HepG2 (cell line): ENCODE data around the gene ARHGAP30. TPM values are rescaled to one million over a fixed set of nuclear protein-coding genes. Genes with fewer than 3 reads are reported as not detected.

Source experiments
- BRCA1 ChIP-seq: sonication (generic); formaldehyde crosslinking; IDR thresholded peaks from 2 replicates; pipeline ENCODE4 v1.4.0; 2020; ENCODE audit warnings: missing genetic modification reagents
- JUN ChIP-seq: sonication (generic); formaldehyde crosslinking; IDR thresholded peaks from 2 replicates; pipeline ENCODE4 v1.4.0; 2020; ENCODE audit warnings: mild to moderate bottlenecking, missing genetic modification reagents
- KDM3A ChIP-seq: IDR thresholded peaks from 2 replicates; pipeline ENCODE4 v1.6.1; 2018; ENCODE audit warnings: low read depth, missing compliant biosample characterization
- POLR2AphosphoS2 ChIP-seq: IDR thresholded peaks from 2 replicates; pipeline ENCODE4 v1.6.1; 2011; ENCODE audit warnings: low read depth, low read length, improper control_type of control experiment
- RFXANK ChIP-seq: IDR thresholded peaks from 2 replicates; pipeline ENCODE4 v1.6.1; 2016
- SOX5 ChIP-seq: IDR thresholded peaks from 2 replicates; pipeline ENCODE4 v1.6.1; 2016; ENCODE audit warnings: borderline replicate concordance
- SYNCRIP ChIP-seq: fragments of 200-400 bp; formaldehyde crosslinking; IDR thresholded peaks from 2 replicates; pipeline ENCODE4 v1.6.1; 2018; ENCODE audit warnings: mild to moderate bottlenecking, low read depth, low read length; ENCODE audit not compliant: insufficient read depth
- YEATS2 ChIP-seq: sonication (generic); formaldehyde crosslinking; IDR thresholded peaks from 2 replicates; pipeline ENCODE4 v1.4.0; 2020; ENCODE audit warnings: missing genetic modification reagents, borderline replicate concordance
- ZNF598 ChIP-seq: sonication (generic); formaldehyde crosslinking; IDR thresholded peaks from 2 replicates; pipeline ENCODE4 v1.5.1; 2020; ENCODE audit warnings: mild to moderate bottlenecking, missing genetic modification reagents, borderline replicate concordance
- ZNF775 ChIP-seq: sonication (generic); formaldehyde crosslinking; IDR thresholded peaks from 2 replicates; pipeline ENCODE4 v1.4.0; 2020; ENCODE audit warnings: missing genetic modification reagents, mild to moderate bottlenecking, moderate library complexity, borderline replicate concordance
- polyA plus RNA-seq, 8 experiments: library from polyadenylated mRNA; depleted of rRNA in 3 of 8; stranded (reverse) in 7 of 8; unstranded in 1 of 8; fragments of >200 nt; fragmentation: Illumina TruSeq in 4 of 8; extraction: Trizol in 4 of 8; gene quantifications; 2 replicates each; pipeline versions ENCODE4 v1.2.1 to v1.2.3, GENCODE V29; 2011 to 2016; ENCODE audit warnings: low read depth in 4 of 8, missing spikeins in 1 of 8, mixed read lengths in 1 of 8; ENCODE audit not compliant: insufficient read depth in 1 of 8
- total RNA-seq, 5 experiments: library from RNA; depleted of rRNA; stranded (reverse); fragments of >200 nt; fragmentation: Illumina TruSeq; extraction: Trizol; gene quantifications; 2 replicates each; pipeline ENCODE4 v1.2.3, GENCODE V29; 2016; ENCODE audit warnings: low read depth in 1 of 5
- TF ChIP-seq, protein P1 (sequence below): sonication (generic); formaldehyde crosslinking; IDR thresholded peaks from 2 replicates; pipeline ENCODE4 v1.5.1; 2020; ENCODE audit warnings: missing genetic modification reagents, mild to moderate bottlenecking, borderline replicate concordance
- TF ChIP-seq, protein P2 (sequence below): sonication (generic); formaldehyde crosslinking; IDR thresholded peaks from 2 replicates; pipeline ENCODE4 v1.4.0; 2020; ENCODE audit warnings: missing genetic modification reagents
- TF ChIP-seq, protein P3 (sequence below): sonication (generic); formaldehyde crosslinking; IDR thresholded peaks from 2 replicates; pipeline ENCODE4 v1.4.0; 2020; ENCODE audit warnings: missing genetic modification reagents
- TF ChIP-seq, protein P4 (sequence below): IDR thresholded peaks from 2 replicates; pipeline ENCODE4 v1.6.1; 2016
- TF ChIP-seq, protein P5 (sequence below): IDR thresholded peaks from 2 replicates; pipeline ENCODE4 v1.6.1; 2012; ENCODE audit warnings: low read length, improper control_type of control experiment

The ARHGAP30 gene
- total and polyA plus RNA-seq, 2 of the 13 experiments (the other 11 are each of a cell fraction or from before 2014, with no cell fraction given) = 0.13 to 0.20 TPM

DNA sequence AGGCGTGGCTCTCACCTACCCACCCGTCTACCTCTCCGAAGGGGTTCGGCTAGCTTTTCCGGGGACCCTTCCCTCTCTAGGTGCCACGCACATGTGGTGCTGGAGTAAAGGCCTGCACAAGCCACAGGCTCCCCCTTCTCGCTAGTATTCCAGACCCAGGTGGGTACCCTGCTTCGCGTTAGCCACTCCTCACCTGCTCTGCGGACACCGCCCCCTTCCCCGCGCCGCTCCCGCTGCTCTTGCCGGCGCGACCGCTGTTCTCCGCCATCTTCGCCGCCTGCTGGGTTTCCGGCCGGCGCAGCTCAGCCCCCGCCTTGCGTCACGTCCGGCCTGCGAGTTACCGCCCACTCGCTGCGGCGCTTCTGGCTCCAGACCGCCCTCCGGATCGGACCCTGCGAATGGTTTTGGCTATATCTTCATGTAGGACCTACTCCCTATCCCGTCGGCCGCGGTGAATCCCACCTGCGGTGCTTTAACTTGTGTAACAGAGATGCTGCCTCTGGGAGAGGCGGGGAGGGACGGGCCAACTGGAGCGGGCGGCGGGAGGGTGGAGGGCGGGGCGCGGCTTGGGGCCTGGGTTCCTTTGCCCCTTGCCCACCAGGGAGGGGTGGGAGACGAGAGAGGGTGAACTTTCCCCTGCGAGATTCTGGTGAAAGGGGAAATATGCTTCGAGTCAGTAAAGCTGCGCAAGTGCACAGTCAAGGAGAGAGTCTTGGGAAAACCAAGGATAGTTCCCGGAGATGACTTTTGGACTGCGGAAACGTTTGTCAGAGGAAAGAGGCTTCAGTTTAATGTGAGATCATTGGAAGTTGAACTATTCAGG is 48.3 kb upstream of the ARHGAP30 start, which contains the start of the genes NIT1 and PFDN2 (continued):
- TF ChIP-seq, protein P1, sequence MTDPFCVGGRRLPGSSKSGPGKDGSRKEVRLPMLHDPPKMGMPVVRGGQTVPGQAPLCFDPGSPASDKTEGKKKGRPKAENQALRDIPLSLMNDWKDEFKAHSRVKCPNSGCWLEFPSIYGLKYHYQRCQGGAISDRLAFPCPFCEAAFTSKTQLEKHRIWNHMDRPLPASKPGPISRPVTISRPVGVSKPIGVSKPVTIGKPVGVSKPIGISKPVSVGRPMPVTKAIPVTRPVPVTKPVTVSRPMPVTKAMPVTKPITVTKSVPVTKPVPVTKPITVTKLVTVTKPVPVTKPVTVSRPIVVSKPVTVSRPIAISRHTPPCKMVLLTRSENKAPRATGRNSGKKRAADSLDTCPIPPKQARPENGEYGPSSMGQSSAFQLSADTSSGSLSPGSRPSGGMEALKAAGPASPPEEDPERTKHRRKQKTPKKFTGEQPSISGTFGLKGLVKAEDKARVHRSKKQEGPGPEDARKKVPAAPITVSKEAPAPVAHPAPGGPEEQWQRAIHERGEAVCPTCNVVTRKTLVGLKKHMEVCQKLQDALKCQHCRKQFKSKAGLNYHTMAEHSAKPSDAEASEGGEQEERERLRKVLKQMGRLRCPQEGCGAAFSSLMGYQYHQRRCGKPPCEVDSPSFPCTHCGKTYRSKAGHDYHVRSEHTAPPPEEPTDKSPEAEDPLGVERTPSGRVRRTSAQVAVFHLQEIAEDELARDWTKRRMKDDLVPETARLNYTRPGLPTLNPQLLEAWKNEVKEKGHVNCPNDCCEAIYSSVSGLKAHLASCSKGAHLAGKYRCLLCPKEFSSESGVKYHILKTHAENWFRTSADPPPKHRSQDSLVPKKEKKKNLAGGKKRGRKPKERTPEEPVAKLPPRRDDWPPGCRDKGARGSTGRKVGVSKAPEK (CRISPR knock-in tag) = no peak
- TF ChIP-seq ZNF598 (CRISPR knock-in tag) = no peak
- TF ChIP-seq, protein P2, sequence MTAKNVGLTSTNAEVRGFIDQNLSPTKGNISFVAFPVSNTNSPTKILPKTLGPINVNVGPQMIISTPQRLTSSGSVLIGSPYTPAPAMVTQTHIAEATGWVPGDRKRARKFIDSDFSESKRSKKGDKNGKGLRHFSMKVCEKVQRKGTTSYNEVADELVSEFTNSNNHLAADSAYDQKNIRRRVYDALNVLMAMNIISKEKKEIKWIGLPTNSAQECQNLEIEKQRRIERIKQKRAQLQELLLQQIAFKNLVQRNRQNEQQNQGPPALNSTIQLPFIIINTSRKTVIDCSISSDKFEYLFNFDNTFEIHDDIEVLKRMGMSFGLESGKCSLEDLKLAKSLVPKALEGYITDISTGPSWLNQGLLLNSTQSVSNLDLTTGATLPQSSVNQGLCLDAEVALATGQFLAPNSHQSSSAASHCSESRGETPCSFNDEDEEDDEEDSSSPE (CRISPR knock-in tag) = peak; percentile 70
- TF ChIP-seq JUN (CRISPR knock-in tag) = no peak
- TF ChIP-seq BRCA1 (CRISPR knock-in tag) = 0 out of 2 replicates have a peak, but pooled peaks have one; percentile 78
- TF ChIP-seq, protein P3, sequence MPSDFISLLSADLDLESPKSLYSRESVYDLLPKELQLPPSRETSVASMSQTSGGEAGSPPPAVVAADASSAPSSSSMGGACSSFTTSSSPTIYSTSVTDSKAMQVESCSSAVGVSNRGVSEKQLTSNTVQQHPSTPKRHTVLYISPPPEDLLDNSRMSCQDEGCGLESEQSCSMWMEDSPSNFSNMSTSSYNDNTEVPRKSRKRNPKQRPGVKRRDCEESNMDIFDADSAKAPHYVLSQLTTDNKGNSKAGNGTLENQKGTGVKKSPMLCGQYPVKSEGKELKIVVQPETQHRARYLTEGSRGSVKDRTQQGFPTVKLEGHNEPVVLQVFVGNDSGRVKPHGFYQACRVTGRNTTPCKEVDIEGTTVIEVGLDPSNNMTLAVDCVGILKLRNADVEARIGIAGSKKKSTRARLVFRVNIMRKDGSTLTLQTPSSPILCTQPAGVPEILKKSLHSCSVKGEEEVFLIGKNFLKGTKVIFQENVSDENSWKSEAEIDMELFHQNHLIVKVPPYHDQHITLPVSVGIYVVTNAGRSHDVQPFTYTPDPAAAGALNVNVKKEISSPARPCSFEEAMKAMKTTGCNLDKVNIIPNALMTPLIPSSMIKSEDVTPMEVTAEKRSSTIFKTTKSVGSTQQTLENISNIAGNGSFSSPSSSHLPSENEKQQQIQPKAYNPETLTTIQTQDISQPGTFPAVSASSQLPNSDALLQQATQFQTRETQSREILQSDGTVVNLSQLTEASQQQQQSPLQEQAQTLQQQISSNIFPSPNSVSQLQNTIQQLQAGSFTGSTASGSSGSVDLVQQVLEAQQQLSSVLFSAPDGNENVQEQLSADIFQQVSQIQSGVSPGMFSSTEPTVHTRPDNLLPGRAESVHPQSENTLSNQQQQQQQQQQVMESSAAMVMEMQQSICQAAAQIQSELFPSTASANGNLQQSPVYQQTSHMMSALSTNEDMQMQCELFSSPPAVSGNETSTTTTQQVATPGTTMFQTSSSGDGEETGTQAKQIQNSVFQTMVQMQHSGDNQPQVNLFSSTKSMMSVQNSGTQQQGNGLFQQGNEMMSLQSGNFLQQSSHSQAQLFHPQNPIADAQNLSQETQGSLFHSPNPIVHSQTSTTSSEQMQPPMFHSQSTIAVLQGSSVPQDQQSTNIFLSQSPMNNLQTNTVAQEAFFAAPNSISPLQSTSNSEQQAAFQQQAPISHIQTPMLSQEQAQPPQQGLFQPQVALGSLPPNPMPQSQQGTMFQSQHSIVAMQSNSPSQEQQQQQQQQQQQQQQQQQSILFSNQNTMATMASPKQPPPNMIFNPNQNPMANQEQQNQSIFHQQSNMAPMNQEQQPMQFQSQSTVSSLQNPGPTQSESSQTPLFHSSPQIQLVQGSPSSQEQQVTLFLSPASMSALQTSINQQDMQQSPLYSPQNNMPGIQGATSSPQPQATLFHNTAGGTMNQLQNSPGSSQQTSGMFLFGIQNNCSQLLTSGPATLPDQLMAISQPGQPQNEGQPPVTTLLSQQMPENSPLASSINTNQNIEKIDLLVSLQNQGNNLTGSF (CRISPR knock-in tag) = no peak
- TF ChIP-seq, protein P4, sequence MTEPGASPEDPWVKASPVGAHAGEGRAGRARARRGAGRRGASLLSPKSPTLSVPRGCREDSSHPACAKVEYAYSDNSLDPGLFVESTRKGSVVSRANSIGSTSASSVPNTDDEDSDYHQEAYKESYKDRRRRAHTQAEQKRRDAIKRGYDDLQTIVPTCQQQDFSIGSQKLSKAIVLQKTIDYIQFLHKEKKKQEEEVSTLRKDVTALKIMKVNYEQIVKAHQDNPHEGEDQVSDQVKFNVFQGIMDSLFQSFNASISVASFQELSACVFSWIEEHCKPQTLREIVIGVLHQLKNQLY (CRISPR knock-in tag) = no peak
- no peak for TF ChIP-seq POLR2AphosphoS2
- TF ChIP-seq YEATS2 (CRISPR knock-in tag) = peak; percentile 40; the same call in 1 of the 2 replicates
- no peak; the same call in 1 of the 2 replicates for TF ChIP-seq ZNF775 (CRISPR knock-in tag)
- peak; percentile 72; the same call in 1 of the 2 replicates for TF ChIP-seq KDM3A
- TF ChIP-seq, protein P5, sequence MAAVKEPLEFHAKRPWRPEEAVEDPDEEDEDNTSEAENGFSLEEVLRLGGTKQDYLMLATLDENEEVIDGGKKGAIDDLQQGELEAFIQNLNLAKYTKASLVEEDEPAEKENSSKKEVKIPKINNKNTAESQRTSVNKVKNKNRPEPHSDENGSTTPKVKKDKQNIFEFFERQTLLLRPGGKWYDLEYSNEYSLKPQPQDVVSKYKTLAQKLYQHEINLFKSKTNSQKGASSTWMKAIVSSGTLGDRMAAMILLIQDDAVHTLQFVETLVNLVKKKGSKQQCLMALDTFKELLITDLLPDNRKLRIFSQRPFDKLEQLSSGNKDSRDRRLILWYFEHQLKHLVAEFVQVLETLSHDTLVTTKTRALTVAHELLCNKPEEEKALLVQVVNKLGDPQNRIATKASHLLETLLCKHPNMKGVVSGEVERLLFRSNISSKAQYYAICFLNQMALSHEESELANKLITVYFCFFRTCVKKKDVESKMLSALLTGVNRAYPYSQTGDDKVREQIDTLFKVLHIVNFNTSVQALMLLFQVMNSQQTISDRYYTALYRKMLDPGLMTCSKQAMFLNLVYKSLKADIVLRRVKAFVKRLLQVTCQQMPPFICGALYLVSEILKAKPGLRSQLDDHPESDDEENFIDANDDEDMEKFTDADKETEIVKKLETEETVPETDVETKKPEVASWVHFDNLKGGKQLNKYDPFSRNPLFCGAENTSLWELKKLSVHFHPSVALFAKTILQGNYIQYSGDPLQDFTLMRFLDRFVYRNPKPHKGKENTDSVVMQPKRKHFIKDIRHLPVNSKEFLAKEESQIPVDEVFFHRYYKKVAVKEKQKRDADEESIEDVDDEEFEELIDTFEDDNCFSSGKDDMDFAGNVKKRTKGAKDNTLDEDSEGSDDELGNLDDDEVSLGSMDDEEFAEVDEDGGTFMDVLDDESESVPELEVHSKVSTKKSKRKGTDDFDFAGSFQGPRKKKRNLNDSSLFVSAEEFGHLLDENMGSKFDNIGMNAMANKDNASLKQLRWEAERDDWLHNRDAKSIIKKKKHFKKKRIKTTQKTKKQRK = no peak
- no peak for TF ChIP-seq RFXANK (CRISPR knock-in tag)
- peak; percentile 33; the same call in 1 of the 2 replicates for TF ChIP-seq SOX5
- TF ChIP-seq SYNCRIP = no peak
